DMS79 treated with DMSO at 0.1 percent for 48 hours (cell line): ENCODE data around the gene CASS4.

Source experiments
- DNase-seq: peaks from one replicate; lab custom pipeline; 2025; lab: John Stamatoyannopoulos, UW

Gene CASS4

GRCh38 chr20:56447227-56447626, 35.2 kb downstream of the CASS4 start:
- no peak for DNase-seq

- DNase-seq: no peak
These were observed 37.4 kb downstream of the CASS4 start for GRCh38 chr20:56449459-56449858.

DNA sequence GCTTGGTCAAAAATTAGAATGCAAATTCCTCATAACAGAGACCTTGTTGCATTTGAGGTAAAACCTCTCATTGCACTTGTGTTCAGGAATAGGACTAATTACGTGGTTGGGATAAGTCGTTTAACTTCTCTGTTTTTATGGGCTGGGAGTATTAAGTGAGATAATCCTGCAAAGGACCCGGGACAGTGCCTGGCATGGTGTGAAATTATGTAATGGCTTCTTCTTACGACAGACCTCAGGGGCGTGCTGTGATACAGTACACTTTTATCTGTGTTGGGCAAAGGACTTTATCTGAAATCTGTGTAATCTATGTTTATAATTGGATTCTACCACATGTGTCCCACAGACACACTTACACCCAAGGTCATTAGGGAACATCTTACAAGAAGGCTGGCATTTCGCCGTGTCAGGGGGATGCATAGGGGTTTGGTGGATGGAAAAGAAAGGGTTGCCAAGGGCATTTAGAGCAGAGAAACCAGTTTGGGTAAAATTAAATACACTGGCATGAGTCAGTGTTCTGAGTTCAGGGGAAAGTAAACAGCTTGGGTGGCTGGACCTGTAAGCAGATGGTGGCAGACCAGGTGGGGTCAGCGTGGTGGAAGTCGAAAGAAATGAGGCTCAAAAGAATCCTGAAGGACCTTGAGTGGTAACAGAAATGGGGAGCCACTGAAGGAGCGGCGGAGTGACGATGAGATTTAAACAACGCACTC, 39.2 kb downstream of the CASS4 start:
- no peak for DNase-seq

- DNase-seq: no peak
These were observed 41.3 kb downstream of the CASS4 start for GRCh38 chr20:56453352-56453751.

- no peak for DNase-seq
These were observed 42.7 kb downstream of the CASS4 start for GRCh38 chr20:56454754-56455153.

DNA sequence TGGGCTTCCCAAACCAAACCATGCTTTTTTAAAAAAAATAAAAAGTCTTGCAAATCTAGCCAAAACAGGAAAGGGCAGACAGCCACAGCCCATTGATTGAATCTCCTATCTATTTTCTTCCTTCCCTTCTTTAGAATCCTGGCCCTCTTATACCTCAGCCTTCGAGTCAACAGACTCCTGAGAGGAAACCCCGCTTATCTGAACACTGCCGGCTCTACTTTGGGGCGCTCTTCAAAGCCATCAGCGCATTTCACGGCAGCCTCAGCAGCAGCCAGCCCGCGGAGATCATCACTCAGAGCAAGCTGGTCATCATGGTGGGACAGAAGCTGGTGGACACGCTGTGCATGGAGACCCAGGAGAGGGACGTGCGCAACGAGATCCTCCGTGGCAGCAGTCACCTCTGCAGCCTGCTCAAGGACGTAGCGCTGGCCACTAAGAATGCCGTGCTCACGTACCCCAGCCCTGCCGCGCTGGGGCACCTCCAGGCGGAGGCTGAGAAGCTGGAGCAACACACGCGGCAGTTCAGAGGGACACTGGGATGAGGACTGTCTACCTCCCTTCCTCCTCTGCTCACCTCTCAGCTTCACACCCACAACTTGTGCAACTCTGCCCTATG, 46.3 kb downstream of the CASS4 start:
- DNase-seq: peak; percentile 3

- DNase-seq: no peak
These were observed 48.4 kb downstream of the CASS4 start for GRCh38 chr20:56460459-56460858.

DNA sequence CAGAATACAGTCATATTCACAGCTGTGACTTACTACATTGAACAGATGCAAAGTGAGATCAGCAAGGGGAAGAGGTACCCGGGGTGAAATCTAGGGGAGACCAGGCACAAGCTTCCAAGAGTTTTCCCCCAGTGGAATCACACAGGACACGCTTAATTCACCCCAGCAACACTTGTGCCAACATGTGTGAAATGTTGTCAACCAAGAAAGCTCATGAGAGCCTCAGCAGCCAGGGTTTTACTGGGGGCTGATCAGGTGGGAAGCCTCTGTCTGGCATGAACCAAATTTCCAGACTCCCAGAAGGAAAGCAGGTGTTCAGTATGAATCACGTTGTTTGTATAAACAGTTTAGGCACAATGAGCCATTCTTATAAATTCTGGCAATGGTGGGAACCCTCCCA, 49.5 kb downstream of the CASS4 start:
- DNase-seq: no peak

DNA sequence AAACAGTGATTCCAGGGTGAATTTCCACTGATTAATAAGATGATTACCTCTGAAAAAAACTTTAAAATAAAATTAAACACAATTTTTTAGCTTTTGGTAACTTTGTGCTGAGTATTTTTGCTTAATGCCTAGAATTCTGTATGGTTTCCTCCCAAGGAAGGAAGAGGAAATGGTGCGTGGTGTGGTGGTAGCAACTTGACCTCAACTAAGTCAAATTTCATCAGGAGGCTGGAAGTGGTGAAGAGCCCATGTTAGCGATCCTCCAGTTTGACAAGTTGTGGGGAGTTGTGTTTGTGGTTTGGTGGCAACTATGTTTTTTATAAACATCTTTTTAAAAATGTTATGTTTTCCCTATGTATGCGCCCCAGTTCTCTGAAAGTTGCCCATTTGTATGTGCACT, 51.4 kb downstream of the CASS4 start:
- no peak for DNase-seq

DNA sequence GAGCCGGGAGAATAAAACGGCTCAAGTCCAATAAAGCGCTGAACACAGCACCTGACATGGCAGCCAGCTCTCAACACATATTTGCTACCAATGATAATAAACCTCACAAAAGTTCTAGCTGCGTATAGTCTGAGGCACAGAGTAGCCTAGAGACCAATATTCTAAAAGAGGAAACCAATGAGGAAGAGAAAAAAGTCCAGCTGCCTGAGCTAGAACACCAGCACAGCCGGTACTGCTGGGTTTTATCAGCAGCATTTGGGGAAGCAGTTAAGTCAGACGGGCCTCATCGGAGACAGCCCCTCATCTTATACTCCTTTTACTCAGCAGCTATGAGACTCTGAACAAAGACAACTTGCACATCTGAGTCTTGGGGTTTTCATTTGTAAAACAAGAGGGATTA, 53.9 kb downstream of the CASS4 start:
- no peak for DNase-seq

DNA sequence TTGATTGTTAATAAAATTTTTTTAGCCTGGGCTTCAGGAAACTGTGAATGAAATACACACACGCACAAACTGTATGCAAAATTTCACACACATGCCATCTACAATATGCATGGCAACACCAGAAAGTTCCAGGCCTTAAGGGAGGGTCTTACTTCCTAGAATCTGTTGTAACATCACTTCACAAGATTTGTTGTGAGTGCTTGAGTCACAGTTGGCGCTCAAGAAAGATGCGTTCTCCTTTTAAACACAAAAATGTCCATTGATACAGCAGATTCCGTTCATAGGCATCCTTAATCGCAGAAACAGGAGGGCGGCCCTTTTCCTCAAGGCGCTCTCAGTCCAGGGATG, 55.9 kb downstream of the CASS4 start:
- no peak for DNase-seq

- peak; percentile 87 for DNase-seq
These were observed 56.4 kb downstream of the CASS4 start, which contains the start of gene RTF2 for GRCh38 chr20:56468316-56469076. TSS of gene RTF2 (plus strand) at chr20:56468627. CDS start at chr20:56468698, 71 bp downstream.

DNA sequence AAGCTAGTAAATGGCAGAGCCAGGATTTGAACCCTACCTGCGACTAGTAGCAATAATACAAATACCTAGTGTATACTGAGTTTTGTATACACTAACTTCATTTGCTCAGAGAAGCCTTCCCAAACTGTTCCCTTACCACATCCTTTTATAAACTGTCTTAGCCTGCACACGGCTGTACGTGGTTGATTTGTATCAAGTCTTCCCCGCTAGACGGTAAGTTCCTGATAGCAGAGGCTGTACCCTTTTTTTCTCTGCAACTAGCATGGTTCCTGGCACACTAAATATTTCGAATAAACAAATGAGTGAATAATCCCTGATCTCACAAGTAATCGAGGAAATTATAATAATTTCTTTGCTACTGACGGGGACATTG, 57.0 kb downstream of the CASS4 start:
- no peak for DNase-seq

DNA sequence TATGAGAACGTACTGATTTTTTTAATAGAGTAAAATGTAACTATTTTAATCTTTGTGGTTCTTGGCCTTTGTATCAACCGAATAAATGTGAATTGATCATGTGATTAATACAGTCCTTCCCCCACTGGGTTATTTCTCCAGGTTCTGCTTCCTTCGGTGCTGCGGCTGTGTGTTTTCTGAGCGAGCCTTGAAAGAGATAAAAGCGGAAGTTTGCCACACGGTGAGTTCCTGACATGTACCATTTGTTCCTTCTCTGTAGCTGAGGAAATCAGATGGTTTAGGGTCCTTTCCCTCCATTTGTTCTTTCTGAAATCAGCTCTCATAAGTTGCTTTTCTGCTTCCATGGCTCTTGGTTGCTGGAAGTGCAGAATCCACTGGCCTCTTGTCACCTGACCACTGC, 71.9 kb downstream of the CASS4 start:
- DNase-seq: no peak

DNA sequence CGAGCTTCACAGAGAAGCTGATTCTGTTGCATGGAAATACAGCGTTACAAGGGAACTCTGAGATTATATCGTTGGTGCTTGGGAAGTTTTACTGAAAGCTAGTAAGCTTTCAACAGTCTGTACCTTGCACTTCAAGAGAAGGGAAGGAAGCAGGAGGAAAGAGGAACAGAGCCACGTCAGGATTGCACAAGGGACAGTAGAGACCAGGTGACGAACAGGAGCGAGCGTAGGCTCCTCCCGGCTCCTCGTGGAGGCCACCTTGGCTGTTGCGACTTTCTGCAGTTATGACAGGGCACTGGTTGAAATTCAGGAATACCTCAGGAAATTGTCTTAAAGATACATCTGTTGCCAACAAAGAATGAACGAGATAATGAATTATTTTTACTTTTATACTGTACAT, 75.2 kb downstream of the CASS4 start:
- DNase-seq: no peak

DNA sequence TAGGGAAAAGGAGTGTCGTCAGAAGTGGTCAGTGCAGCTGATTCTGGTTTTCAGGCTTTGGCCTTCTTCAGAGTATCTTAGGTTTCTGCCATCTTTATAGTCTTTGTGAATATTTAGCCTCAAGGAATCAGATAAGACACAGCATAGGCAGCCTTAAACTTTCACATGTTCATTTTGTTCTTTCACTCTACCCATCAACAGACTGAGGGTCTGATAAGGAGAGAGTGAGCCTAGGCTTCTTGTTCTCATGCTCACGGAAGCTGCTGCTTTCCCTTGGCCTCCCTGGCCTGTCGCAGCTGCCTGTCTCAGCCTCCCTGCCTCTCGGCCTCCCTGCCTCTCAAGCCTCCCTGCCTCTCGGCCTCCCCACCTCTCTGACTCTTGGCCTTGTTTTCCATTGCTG, 76.5 kb downstream of the CASS4 start:
- no peak for DNase-seq

DNA sequence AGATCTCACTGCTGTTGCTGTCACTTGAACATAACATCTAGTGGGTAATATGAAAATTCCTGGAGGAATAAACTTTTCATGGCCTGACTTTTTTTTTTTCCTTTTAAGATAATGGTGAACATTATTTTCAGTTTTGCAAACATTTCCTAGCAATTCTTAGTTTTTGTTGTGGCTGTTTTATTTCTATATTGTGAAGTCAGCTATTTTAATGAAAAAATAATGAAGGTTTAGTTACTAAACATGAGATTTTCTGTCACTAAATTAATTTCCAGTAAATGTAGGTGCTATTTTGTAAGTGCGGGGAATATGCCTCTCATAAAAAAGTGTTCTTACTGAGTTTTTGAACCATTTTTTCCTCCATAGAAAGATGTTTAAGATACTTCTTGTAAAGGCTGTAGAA, 89.1 kb downstream of the CASS4 start:
- no peak for DNase-seq

GRCh38 chr20:56503916-56504315, 91.9 kb downstream of the CASS4 start:
- no peak for DNase-seq

- no peak for DNase-seq
These were observed 92.4 kb downstream of the CASS4 start for GRCh38 chr20:56504373-56505005.

DNA sequence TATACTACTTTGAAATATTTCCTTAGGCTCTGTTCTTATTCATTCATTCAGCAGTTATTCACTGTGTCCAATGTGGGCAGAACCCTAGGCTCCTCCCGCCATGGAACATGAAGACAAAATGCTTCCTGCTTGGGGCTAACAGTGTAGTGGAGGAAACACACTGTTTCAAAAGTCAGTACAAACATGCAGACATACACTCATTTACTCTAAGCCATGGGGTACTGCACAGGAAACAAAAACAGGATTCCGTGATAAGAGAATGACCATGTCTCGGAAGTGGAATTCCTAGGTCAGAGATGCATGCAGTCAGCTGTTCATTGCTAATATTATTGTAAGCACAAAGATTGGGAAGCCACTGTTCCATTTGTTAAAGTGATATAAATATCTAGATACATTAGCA, 94.0 kb downstream of the CASS4 start:
- no peak for DNase-seq
